ENCODE results near the gene PPP2R2C.

PPP2R2C gene

GRCh38 chr4:6493658-6494304 lies 21.4 kb upstream of the PPP2R2C start:
- no peak for DNase-seq

- DNase-seq: no peak
Observed at GRCh38 chr4:6492861-6493657, 20.6 kb upstream of the PPP2R2C start.

- DNase-seq: no peak
Observed at GRCh38 chr4:6492027-6492590, 19.7 kb upstream of the PPP2R2C start.

GRCh38 chr4:6491235-6491634 lies 18.8 kb upstream of the PPP2R2C start:
- no peak for DNase-seq

- DNase-seq: no peak
Observed at GRCh38 chr4:6489927-6490326, 17.5 kb upstream of the PPP2R2C start.

- DNase-seq: no peak
Observed at GRCh38 chr4:6487466-6487865, 15.1 kb upstream of the PPP2R2C start.

GRCh38 chr4:6480534-6481088 lies 8.2 kb upstream of the PPP2R2C start:
- DNase-seq: peak in 1 of 2 experiments; percentile 67

- no peak for DNase-seq
Observed at GRCh38 chr4:6478546-6479220, 6.3 kb upstream of the PPP2R2C start.

- no peak for DNase-seq
Observed at GRCh38 chr4:6476893-6477292, 4.5 kb upstream of the PPP2R2C start.

- no peak for DNase-seq
Observed at GRCh38 chr4:6475492-6476020, 3.1 kb upstream of the PPP2R2C start.

- DNase-seq: no peak
Observed at GRCh38 chr4:6474705-6475457, 2.5 kb upstream of the PPP2R2C start.

- peak in 1 of 2 experiments; percentile 32 for DNase-seq
Observed at GRCh38 chr4:6474053-6474568, 1.7 kb upstream of the PPP2R2C start.

- no peak for DNase-seq
Observed at GRCh38 chr4:6473264-6474052, 1.0 kb upstream of the PPP2R2C start.

GRCh38 chr4:6472008-6472386 lies 417 bp downstream of the PPP2R2C start:
- no peak for DNase-seq

- DNase-seq: no peak
Observed at GRCh38 chr4:6471307-6472007, 957 bp downstream of the PPP2R2C start.

GRCh38 chr4:6470502-6471306 lies 1.7 kb downstream of the PPP2R2C start:
- peak in 1 of 2 experiments; percentile 27 for DNase-seq

GRCh38 chr4:6469898-6470501 lies 2.4 kb downstream of the PPP2R2C start:
- no peak for DNase-seq

- no peak for DNase-seq
Observed at GRCh38 chr4:6469144-6469543, 3.3 kb downstream of the PPP2R2C start.

- DNase-seq: no peak
Observed at GRCh38 chr4:6468376-6468775, 4.0 kb downstream of the PPP2R2C start.
